ENCODE data around the gene CAMK1G.
A peak's percentile ranks its signal among the peaks of the same experiment; 100 is the strongest.

Gene CAMK1G

GRCh38 chr1:209565759-209566678 is 17.5 kb upstream of the CAMK1G start:
- DNase-seq, result peak; percentile 47

- DNase-seq, result no peak
Observed at GRCh38 chr1:209567698-209568175, 15.8 kb upstream of the CAMK1G start.

GRCh38 chr1:209569455-209570207 is 13.9 kb upstream of the CAMK1G start:
- DNase-seq, result peak; percentile 36

GRCh38 chr1:209570743-209571142 is 12.8 kb upstream of the CAMK1G start:
- no peak for DNase-seq

GRCh38 chr1:209576392-209577197 is 6.9 kb upstream of the CAMK1G start:
- DNase-seq, result no peak

- DNase-seq, result no peak
Observed at GRCh38 chr1:209577346-209577745, 6.2 kb upstream of the CAMK1G start.

- no peak for DNase-seq
Observed at GRCh38 chr1:209580577-209580976, 2.9 kb upstream of the CAMK1G start.

- DNase-seq, result no peak
Observed at GRCh38 chr1:209584231-209584672, 738 bp downstream of the CAMK1G start.

- no peak for DNase-seq
Observed at GRCh38 chr1:209585197-209585596, 1.7 kb downstream of the CAMK1G start.

GRCh38 chr1:209585672-209586071 is 2.2 kb downstream of the CAMK1G start:
- no peak for DNase-seq

GRCh38 chr1:209586221-209586740 is 2.8 kb downstream of the CAMK1G start:
- DNase-seq, result no peak

- no peak for DNase-seq
Observed at GRCh38 chr1:209587789-209588188, 4.3 kb downstream of the CAMK1G start.

- DNase-seq, result no peak
Observed at GRCh38 chr1:209589440-209589839, 5.9 kb downstream of the CAMK1G start.

- no peak for DNase-seq
Observed at GRCh38 chr1:209589863-209590262, 6.3 kb downstream of the CAMK1G start.

GRCh38 chr1:209590405-209590804 is 6.9 kb downstream of the CAMK1G start:
- DNase-seq, result no peak

GRCh38 chr1:209593747-209594146 is 10.2 kb downstream of the CAMK1G start:
- DNase-seq, result no peak

- no peak for DNase-seq
Observed at GRCh38 chr1:209594440-209594839, 10.9 kb downstream of the CAMK1G start.

GRCh38 chr1:209595028-209595427 is 11.5 kb downstream of the CAMK1G start:
- DNase-seq, result no peak

GRCh38 chr1:209595599-209596285 is 12.2 kb downstream of the CAMK1G start:
- DNase-seq, result no peak

GRCh38 chr1:209597499-209597898 is 14.0 kb downstream of the CAMK1G start:
- DNase-seq, result no peak

GRCh38 chr1:209598227-209598626 is 14.7 kb downstream of the CAMK1G start:
- no peak for DNase-seq

- no peak for DNase-seq
Observed at GRCh38 chr1:209600541-209600940, 17.0 kb downstream of the CAMK1G start.
